ENCODE results near the gene MVB12B.

- no peak for TF ChIP-seq EP300 (IDR thresholded peaks at IDR 0.05)
- no peak for TF ChIP-seq CTCF (IDR thresholded peaks at IDR 0.05)
- no peak for TF ChIP-seq POLR2A (IDR thresholded peaks at IDR 0.05)
Observed at GRCh38 chr9:126299706-126300276, 26.8 kb upstream of the MVB12B start.

Measured in tibial nerve (tissue), 4 donors.